NCI-H146 (cell line): ENCODE data around the gene CASK.
"Not testable (repeated sequence)": the region's sequence is repeated elsewhere in the genome, so short reads cannot be mapped to it uniquely, and the experiment has no call there.

Experiments
- DNase-seq: peaks from one replicate; lab custom pipeline; 2025; lab: John Stamatoyannopoulos, UW

CASK gene

GRCh38 chrX:41688835-41689234 lies 234.5 kb downstream of the CASK start, which contains the start of gene GPR34:
TSS of gene GPR34 (plus strand) at chrX:41688973. CDS start at chrX:41695634, 6,661 bp downstream.
- no peak for DNase-seq

- DNase-seq, result no peak
These were observed 235.2 kb downstream of the CASK start for GRCh38 chrX:41688156-41688555.

- DNase-seq, result no peak
These were observed 236.6 kb downstream of the CASK start for GRCh38 chrX:41686788-41687187.

GRCh38 chrX:41684940-41685339 lies 238.4 kb downstream of the CASK start:
- no peak for DNase-seq

GRCh38 chrX:41684138-41684537 lies 239.2 kb downstream of the CASK start:
- no peak for DNase-seq

- no peak for DNase-seq
These were observed 245.9 kb downstream of the CASK start for GRCh38 chrX:41677183-41678060.

- DNase-seq, result not testable (repeated sequence)
These were observed 247.0 kb downstream of the CASK start for GRCh38 chrX:41676361-41676760.

- DNase-seq, result no peak
These were observed 250.7 kb downstream of the CASK start for GRCh38 chrX:41672643-41673042.

- no peak for DNase-seq
These were observed 252.3 kb downstream of the CASK start for GRCh38 chrX:41671082-41671481.

- DNase-seq, result no peak
These were observed 253.2 kb downstream of the CASK start for GRCh38 chrX:41670112-41670511.

GRCh38 chrX:41667631-41668030 lies 255.7 kb downstream of the CASK start:
- DNase-seq, result no peak

GRCh38 chrX:41666251-41666650 lies 257.1 kb downstream of the CASK start:
- no peak for DNase-seq

- DNase-seq, result no peak
These were observed 257.7 kb downstream of the CASK start for GRCh38 chrX:41665686-41666085.

- no peak for DNase-seq
These were observed 258.4 kb downstream of the CASK start for GRCh38 chrX:41664908-41665307.

- DNase-seq, result no peak
These were observed 258.9 kb downstream of the CASK start for GRCh38 chrX:41664375-41664901.

GRCh38 chrX:41661366-41662095 lies 261.8 kb downstream of the CASK start:
- DNase-seq, result no peak

GRCh38 chrX:41655631-41656030 lies 267.7 kb downstream of the CASK start:
- DNase-seq, result no peak

GRCh38 chrX:41655101-41655500 lies 268.3 kb downstream of the CASK start:
- DNase-seq, result no peak

GRCh38 chrX:41653125-41653524 lies 270.2 kb downstream of the CASK start:
- DNase-seq, result no peak

GRCh38 chrX:41646201-41646600 lies 277.2 kb downstream of the CASK start:
- not testable (repeated sequence) for DNase-seq

GRCh38 chrX:41634284-41634683 lies 289.1 kb downstream of the CASK start:
- no peak for DNase-seq

GRCh38 chrX:41630091-41630490 lies 293.3 kb downstream of the CASK start:
- DNase-seq, result no peak

- no peak for DNase-seq
These were observed 293.8 kb downstream of the CASK start for GRCh38 chrX:41629539-41629938.
